Measurements from ENCODE around the gene STAT1. TPM values are rescaled to one million over a fixed set of nuclear protein-coding genes. Genes with fewer than 3 reads are reported as not detected.

Gene STAT1
- polyA plus RNA-seq, 2 donors, result 6.4 to 16.7 TPM

DNA sequence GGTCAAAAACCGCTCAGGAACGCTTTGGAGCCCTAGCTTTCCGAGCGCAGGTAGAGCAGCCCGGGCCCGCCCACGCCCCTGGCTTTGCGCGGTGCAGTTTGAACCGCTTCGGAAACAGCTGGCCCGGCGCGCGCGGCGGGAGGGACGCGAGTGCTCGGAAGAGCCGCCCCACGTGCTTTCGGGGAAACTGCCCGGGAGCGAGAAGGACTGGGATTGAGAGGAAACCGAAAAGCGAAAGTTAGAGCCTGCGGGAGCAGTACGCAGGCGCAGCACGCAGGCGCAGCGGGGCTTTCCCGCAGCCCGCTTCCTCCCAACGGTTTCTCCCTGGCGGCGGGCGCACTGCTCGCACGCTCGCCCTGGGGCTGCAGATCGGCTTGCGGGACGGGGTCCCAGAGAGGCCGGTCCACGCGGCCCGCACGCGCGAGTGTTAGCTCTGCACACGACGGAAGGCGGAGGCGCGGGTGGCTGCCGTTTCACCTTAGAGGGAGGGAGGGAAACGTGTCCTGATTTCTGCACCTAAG lies 6.3 kb upstream of the STAT1 start:
- Histone ChIP-seq H3K36me3 (ENCODE audit: control insufficient read depth in 2 of 2, insufficient read depth in 2 of 2, low read length in 1 of 2) (no peaks in the 10 kb centered on the region), H3K9me3 (ENCODE audit: control insufficient read depth in 2 of 2, insufficient read depth in 1 of 2, low read depth in 1 of 2, low read length in 1 of 2) (no peaks in the 10 kb centered on the region), H3K4me1 (ENCODE audit: control insufficient read depth in 2 of 2, insufficient read depth in 2 of 2, low read length in 1 of 2) (no peaks in the 10 kb centered on the region), H3K27me3 (ENCODE audit: control insufficient read depth in 1 of 2, insufficient read depth in 2 of 2, low read length in 2 of 2) (no peaks in the 10 kb centered on the region), H3K27ac (ENCODE audit: low read depth in 2 of 2, low read length in 1 of 2) (peak overlapping the region; percentile 80 to 92), H3K4me3 (ENCODE audit: low read depth in 1 of 2, low read length in 2 of 2) (peak overlapping the region; percentile 70 to 84)
- 1% methylated on average over 56 to 59 of the region's 59 CpGs for WGBS, 2 donors

GRCh38 chr2:191019376-191019775 lies 5.4 kb upstream of the STAT1 start:
- no peaks in the 10 kb centered on the region for H3K36me3 ChIP-seq (ENCODE audit: control insufficient read depth in 2 of 2, insufficient read depth in 2 of 2, low read length in 1 of 2)
- 87 to 92% methylated on average over 3 of the region's 3 CpGs for WGBS, 2 donors

DNA sequence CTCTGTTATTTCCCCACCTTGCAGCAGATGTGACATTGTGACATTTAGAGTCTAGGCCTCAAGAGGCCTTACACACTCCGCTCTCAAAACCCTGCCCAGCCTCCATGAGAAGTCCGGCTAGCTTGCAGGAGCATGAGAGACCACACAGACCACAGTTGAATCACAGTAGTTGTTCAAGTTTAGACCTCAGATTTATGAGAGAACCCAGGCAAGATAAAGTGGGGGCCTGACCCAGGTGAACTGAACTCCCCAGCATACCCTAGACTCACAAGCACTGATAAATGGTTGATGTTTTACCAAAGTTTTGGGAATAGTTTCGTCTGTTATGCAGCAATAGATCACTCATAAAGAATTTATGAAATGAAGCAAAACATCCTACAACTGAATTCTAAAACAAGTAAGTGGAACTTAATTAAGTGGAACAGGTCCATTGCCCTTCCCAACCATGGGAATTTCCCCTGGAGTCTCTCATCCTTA lies 4.7 kb upstream of the STAT1 start:
- no peaks in the 10 kb centered on the region for H3K36me3 ChIP-seq (ENCODE audit: control insufficient read depth in 2 of 2, insufficient read depth in 2 of 2, low read length in 1 of 2)
- no peaks in the 10 kb centered on the region for H3K9me3 ChIP-seq (ENCODE audit: control insufficient read depth in 2 of 2, insufficient read depth in 1 of 2, low read depth in 1 of 2, low read length in 1 of 2)
- no peak overlapping the region for H3K4me3 ChIP-seq (ENCODE audit: low read depth in 1 of 2, low read length in 2 of 2)
- 77 to 88% methylated on average over 3 of the region's 3 CpGs for WGBS, 2 donors
- H3K27me3 ChIP-seq (ENCODE audit: control insufficient read depth in 1 of 2, insufficient read depth in 2 of 2, low read length in 2 of 2), result no peaks in the 10 kb centered on the region
- peaks cover 0 to 2% of the 10 kb centered on the region in 2 donors for H3K4me1 ChIP-seq (ENCODE audit: control insufficient read depth in 2 of 2, insufficient read depth in 2 of 2, low read length in 1 of 2)
- no peak overlapping the region for H3K27ac ChIP-seq (ENCODE audit: low read depth in 2 of 2, low read length in 1 of 2)

More at GRCh38 chr2:191019376-191019775, 5.4 kb upstream of the STAT1 start:
- Histone ChIP-seq H3K4me1 (ENCODE audit: control insufficient read depth in 2 of 2, insufficient read depth in 2 of 2, low read length in 1 of 2) (peaks cover 0 to 2% of the 10 kb centered on the region in 2 donors), H3K27me3 (ENCODE audit: control insufficient read depth in 1 of 2, insufficient read depth in 2 of 2, low read length in 2 of 2) (no peaks in the 10 kb centered on the region), H3K9me3 (ENCODE audit: control insufficient read depth in 2 of 2, insufficient read depth in 1 of 2, low read depth in 1 of 2, low read length in 1 of 2) (no peaks in the 10 kb centered on the region), H3K4me3 (ENCODE audit: low read depth in 1 of 2, low read length in 2 of 2) (no peak overlapping the region), H3K27ac (ENCODE audit: low read depth in 2 of 2, low read length in 1 of 2) (no peak overlapping the region)

DNA sequence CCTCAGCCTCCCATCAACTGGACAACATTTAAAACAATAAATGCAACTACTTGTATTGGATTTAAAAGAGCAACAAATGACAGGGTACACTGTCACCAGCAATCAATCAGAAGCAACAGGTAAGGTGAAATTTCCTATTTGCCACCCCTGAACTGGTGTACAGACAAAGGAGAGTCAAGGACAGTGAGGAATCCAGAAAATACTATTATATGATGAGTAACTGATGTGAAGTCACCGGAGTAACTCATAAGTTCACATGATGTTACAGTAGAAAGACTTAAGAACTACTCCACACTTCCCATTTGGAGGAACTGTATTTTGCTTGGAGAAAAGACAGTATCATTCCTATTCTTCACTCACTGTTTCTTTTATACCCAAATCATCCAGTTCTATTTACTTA lies 4.1 kb upstream of the STAT1 start:
- Histone ChIP-seq H3K27ac (ENCODE audit: low read depth in 2 of 2, low read length in 1 of 2) (no peak overlapping the region), H3K9me3 (ENCODE audit: control insufficient read depth in 2 of 2, insufficient read depth in 1 of 2, low read depth in 1 of 2, low read length in 1 of 2) (no peaks in the 10 kb centered on the region), H3K27me3 (ENCODE audit: control insufficient read depth in 1 of 2, insufficient read depth in 2 of 2, low read length in 2 of 2) (no peaks in the 10 kb centered on the region), H3K4me1 (ENCODE audit: control insufficient read depth in 2 of 2, insufficient read depth in 2 of 2, low read length in 1 of 2) (peaks cover 0 to 2% of the 10 kb centered on the region in 2 donors), H3K36me3 (ENCODE audit: control insufficient read depth in 2 of 2, insufficient read depth in 2 of 2, low read length in 1 of 2) (no peaks in the 10 kb centered on the region), H3K4me3 (ENCODE audit: low read depth in 1 of 2, low read length in 2 of 2) (no peak overlapping the region)
- 84 to 93% methylated on average over 1 of the region's 1 CpG for WGBS, 2 donors

GRCh38 chr2:191015831-191016230 lies 1.9 kb upstream of the STAT1 start:
- Histone ChIP-seq H3K9me3 (ENCODE audit: control insufficient read depth in 2 of 2, insufficient read depth in 1 of 2, low read depth in 1 of 2, low read length in 1 of 2) (no peaks in the 10 kb centered on the region), H3K36me3 (ENCODE audit: control insufficient read depth in 2 of 2, insufficient read depth in 2 of 2, low read length in 1 of 2) (no peaks in the 10 kb centered on the region), H3K4me3 (ENCODE audit: low read depth in 1 of 2, low read length in 2 of 2) (no peak overlapping the region), H3K4me1 (ENCODE audit: control insufficient read depth in 2 of 2, insufficient read depth in 2 of 2, low read length in 1 of 2) (peaks cover 0 to 9% of the 10 kb centered on the region in 2 donors), H3K27me3 (ENCODE audit: control insufficient read depth in 1 of 2, insufficient read depth in 2 of 2, low read length in 2 of 2) (no peaks in the 10 kb centered on the region), H3K27ac (ENCODE audit: low read depth in 2 of 2, low read length in 1 of 2) (no peak overlapping the region)
- WGBS, 2 donors, result 85 to 90% methylated on average over 8 of the region's 8 CpGs

DNA sequence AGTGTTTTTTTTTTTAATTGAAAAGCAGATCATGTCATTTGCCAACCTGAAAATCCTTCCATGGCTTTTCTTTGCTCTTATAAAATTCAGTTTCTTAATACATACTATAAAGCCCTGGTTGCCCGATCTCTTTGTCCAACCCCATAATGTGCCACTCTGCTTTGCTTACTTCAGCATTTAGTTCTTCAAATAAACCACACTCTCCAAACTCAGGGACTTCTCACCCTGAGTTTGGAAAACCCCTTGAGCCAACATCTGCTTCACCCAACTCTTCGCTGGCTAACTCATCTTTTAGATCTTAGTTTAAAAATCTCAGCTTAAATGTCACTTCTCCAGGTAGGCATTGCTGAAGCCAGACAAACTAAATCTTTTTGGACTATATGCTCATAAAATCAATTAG lies 1.3 kb upstream of the STAT1 start:
- peaks cover 0 to 10% of the 10 kb centered on the region in 2 donors for H3K4me1 ChIP-seq (ENCODE audit: control insufficient read depth in 2 of 2, insufficient read depth in 2 of 2, low read length in 1 of 2)
- no peak overlapping the region for H3K4me3 ChIP-seq (ENCODE audit: low read depth in 1 of 2, low read length in 2 of 2)
- WGBS, 2 donors, result 88 to 91% methylated on average over 2 of the region's 2 CpGs
- H3K9me3 ChIP-seq (ENCODE audit: control insufficient read depth in 2 of 2, insufficient read depth in 1 of 2, low read depth in 1 of 2, low read length in 1 of 2), result no peaks in the 10 kb centered on the region
- H3K36me3 ChIP-seq (ENCODE audit: control insufficient read depth in 2 of 2, insufficient read depth in 2 of 2, low read length in 1 of 2), result no peaks in the 10 kb centered on the region
- H3K27ac ChIP-seq (ENCODE audit: low read depth in 2 of 2, low read length in 1 of 2), result no peak overlapping the region
- no peaks in the 10 kb centered on the region for H3K27me3 ChIP-seq (ENCODE audit: control insufficient read depth in 1 of 2, insufficient read depth in 2 of 2, low read length in 2 of 2)

- Histone ChIP-seq H3K4me3 (ENCODE audit: low read depth in 1 of 2, low read length in 2 of 2) (peak overlapping the region; percentile 75 to 96), H3K4me1 (ENCODE audit: control insufficient read depth in 2 of 2, insufficient read depth in 2 of 2, low read length in 1 of 2) (peaks cover 0 to 10% of the 10 kb centered on the region in 2 donors), H3K27ac (ENCODE audit: low read depth in 2 of 2, low read length in 1 of 2) (peak overlapping the region; percentile 87 to 88), H3K9me3 (ENCODE audit: control insufficient read depth in 2 of 2, insufficient read depth in 1 of 2, low read depth in 1 of 2, low read length in 1 of 2) (no peaks in the 10 kb centered on the region), H3K36me3 (ENCODE audit: control insufficient read depth in 2 of 2, insufficient read depth in 2 of 2, low read length in 1 of 2) (no peaks in the 10 kb centered on the region), H3K27me3 (ENCODE audit: control insufficient read depth in 1 of 2, insufficient read depth in 2 of 2, low read length in 2 of 2) (no peaks in the 10 kb centered on the region)
- WGBS, 2 donors, result 31 to 43% methylated on average over 4 of the region's 4 CpGs
Observed at GRCh38 chr2:191014653-191015020, 666 bp upstream of the STAT1 start.

GRCh38 chr2:191013682-191013931 lies 364 bp downstream of the STAT1 start:
- H3K27ac ChIP-seq (ENCODE audit: low read depth in 2 of 2, low read length in 1 of 2), result peak overlapping the region; percentile 87 to 89
- WGBS, 2 donors, result 0% methylated on average over 14 of the region's 14 CpGs
- no peaks in the 10 kb centered on the region for H3K36me3 ChIP-seq (ENCODE audit: control insufficient read depth in 2 of 2, insufficient read depth in 2 of 2, low read length in 1 of 2)
- no peaks in the 10 kb centered on the region for H3K9me3 ChIP-seq (ENCODE audit: control insufficient read depth in 2 of 2, insufficient read depth in 1 of 2, low read depth in 1 of 2, low read length in 1 of 2)
- peak overlapping the region; percentile 75 to 96 for H3K4me3 ChIP-seq (ENCODE audit: low read depth in 1 of 2, low read length in 2 of 2)
- peaks cover 0 to 10% of the 10 kb centered on the region in 2 donors for H3K4me1 ChIP-seq (ENCODE audit: control insufficient read depth in 2 of 2, insufficient read depth in 2 of 2, low read length in 1 of 2)
- H3K27me3 ChIP-seq (ENCODE audit: control insufficient read depth in 1 of 2, insufficient read depth in 2 of 2, low read length in 2 of 2), result no peaks in the 10 kb centered on the region

DNA sequence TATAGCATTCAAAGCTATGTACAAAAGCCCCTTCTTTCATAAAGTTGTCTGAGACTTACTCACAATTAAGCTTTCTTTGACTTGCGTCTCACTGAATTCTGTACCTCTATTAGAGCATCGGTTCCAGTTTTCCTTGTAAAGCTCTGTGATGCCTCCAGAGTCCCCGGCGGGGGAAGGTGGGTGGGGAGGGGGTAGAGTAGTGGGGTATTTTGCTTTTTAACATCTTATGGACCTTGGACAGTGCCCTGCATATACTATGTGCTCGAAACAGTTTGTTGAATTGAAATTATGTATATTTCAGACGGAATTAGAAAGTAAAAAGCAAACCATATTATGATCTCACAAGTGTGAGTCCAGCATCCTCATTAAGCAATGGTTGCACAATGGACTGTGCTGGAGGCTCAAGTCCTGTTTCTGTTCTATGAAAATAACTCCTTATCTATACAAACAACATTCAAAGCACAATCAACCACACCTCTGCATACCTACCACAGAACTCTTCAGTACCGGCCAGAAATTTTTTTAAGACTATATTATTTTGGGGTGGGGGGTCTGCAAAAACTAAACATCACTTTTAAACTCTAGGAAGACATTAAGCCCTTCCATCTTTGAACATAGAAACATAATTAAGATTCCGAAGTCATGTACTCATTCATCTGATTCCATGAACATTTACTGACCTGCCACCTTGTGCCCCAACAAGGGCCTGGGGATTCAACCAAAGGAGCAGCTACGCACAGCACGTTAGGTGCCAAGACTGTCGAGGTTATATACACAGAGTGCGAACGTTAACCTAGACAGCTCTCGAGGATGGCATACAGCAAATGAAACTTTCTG lies 908 bp downstream of the STAT1 start:
- H3K27me3 ChIP-seq (ENCODE audit: control insufficient read depth in 1 of 2, insufficient read depth in 2 of 2, low read length in 2 of 2), result no peaks in the 10 kb centered on the region
- no peaks in the 10 kb centered on the region for H3K9me3 ChIP-seq (ENCODE audit: control insufficient read depth in 2 of 2, insufficient read depth in 1 of 2, low read depth in 1 of 2, low read length in 1 of 2)
- peak overlapping the region; percentile 87 to 89 for H3K27ac ChIP-seq (ENCODE audit: low read depth in 2 of 2, low read length in 1 of 2)
- no peaks in the 10 kb centered on the region for H3K36me3 ChIP-seq (ENCODE audit: control insufficient read depth in 2 of 2, insufficient read depth in 2 of 2, low read length in 1 of 2)
- peak overlapping the region; percentile 75 to 96 for H3K4me3 ChIP-seq (ENCODE audit: low read depth in 1 of 2, low read length in 2 of 2)
- H3K4me1 ChIP-seq (ENCODE audit: control insufficient read depth in 2 of 2, insufficient read depth in 2 of 2, low read length in 1 of 2), result peaks cover 0 to 10% of the 10 kb centered on the region in 2 donors
- WGBS, 2 donors, result 21 to 27% methylated on average over 14 of the region's 14 CpGs

DNA sequence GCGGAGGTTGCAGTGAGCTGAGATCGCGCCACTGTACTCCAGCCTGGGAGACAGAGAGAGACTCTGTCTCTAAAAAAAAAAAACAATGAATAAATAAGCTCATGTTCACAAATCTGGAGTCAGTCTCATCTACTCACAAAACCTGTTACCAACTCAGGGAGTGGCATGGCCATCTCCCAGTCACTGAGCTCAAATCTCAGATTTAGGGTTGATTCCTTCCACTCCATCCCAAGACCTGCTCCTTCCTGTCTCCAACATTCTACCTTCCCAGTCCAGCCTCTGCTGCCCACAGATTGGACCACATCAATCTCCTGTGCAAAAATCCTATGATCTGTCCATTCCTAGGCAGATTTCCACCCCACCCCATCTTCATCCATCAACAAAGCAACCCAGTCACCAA lies 1.6 kb downstream of the STAT1 start:
- no peaks in the 10 kb centered on the region for H3K9me3 ChIP-seq (ENCODE audit: control insufficient read depth in 2 of 2, insufficient read depth in 1 of 2, low read depth in 1 of 2, low read length in 1 of 2)
- 84 to 96% methylated on average over 3 of the region's 3 CpGs for WGBS, 2 donors
- no peaks in the 10 kb centered on the region for H3K27me3 ChIP-seq (ENCODE audit: control insufficient read depth in 1 of 2, insufficient read depth in 2 of 2, low read length in 2 of 2)
- no peaks in the 10 kb centered on the region for H3K36me3 ChIP-seq (ENCODE audit: control insufficient read depth in 2 of 2, insufficient read depth in 2 of 2, low read length in 1 of 2)
- peak overlapping the region in 1 of 2 donors; percentile 75 for H3K4me3 ChIP-seq (ENCODE audit: low read depth in 1 of 2, low read length in 2 of 2)
- H3K4me1 ChIP-seq (ENCODE audit: control insufficient read depth in 2 of 2, insufficient read depth in 2 of 2, low read length in 1 of 2), result peaks cover 0 to 10% of the 10 kb centered on the region in 2 donors
- H3K27ac ChIP-seq (ENCODE audit: low read depth in 2 of 2, low read length in 1 of 2), result no peak overlapping the region

Data from esophagus (tissue), 2 donors.